CD4-positive, alpha-beta T cell treated with Interleukin-2 at 100 ng/mL for 4 hours (primary cell): Measurements from ENCODE around the gene AZGP1.
"Not testable (repeated sequence)": the region's sequence is repeated elsewhere in the genome, so short reads cannot be mapped to it uniquely, and the experiment has no call there.

Source experiments
- DNase-seq: peaks from one replicate; pipeline ENCODE4 v3.0.0-alpha.2; 2020; ENCODE audit warnings: low spot score

AZGP1 gene

GRCh38 chr7:99952649-99953048 lies 23.2 kb downstream of the AZGP1 start:
- not testable (repeated sequence) for DNase-seq

GRCh38 chr7:99950819-99951218 lies 25.0 kb downstream of the AZGP1 start:
- DNase-seq, result not testable (repeated sequence)

GRCh38 chr7:99949645-99950228 lies 26.1 kb downstream of the AZGP1 start:
- peak; percentile 3 for DNase-seq

- DNase-seq, result no peak
Measured at GRCh38 chr7:99947608-99948007, 28.2 kb downstream of the AZGP1 start.

GRCh38 chr7:99944497-99945070 lies 31.2 kb downstream of the AZGP1 start:
- no peak for DNase-seq

GRCh38 chr7:99943641-99944496 lies 32.0 kb downstream of the AZGP1 start:
- no peak for DNase-seq

GRCh38 chr7:99938296-99938695 lies 37.5 kb downstream of the AZGP1 start:
- DNase-seq, result no peak

GRCh38 chr7:99935009-99935408 lies 40.8 kb downstream of the AZGP1 start:
- DNase-seq, result not testable (repeated sequence)

- no peak for DNase-seq
Measured at GRCh38 chr7:99930376-99930775, 45.5 kb downstream of the AZGP1 start.

GRCh38 chr7:99929730-99930053 lies 46.1 kb downstream of the AZGP1 start:
- no peak for DNase-seq

- DNase-seq, result peak; percentile 32
Measured at GRCh38 chr7:99928994-99929729, 46.7 kb downstream of the AZGP1 start, which contains the start of gene GJC3. Gene GJC3, minus strand, starts transcription at chr7:99929620. Its CDS starts 0 bp downstream, at chr7:99929620.

GRCh38 chr7:99928188-99928587 lies 47.6 kb downstream of the AZGP1 start:
- no peak for DNase-seq

- no peak for DNase-seq
Measured at GRCh38 chr7:99927536-99927935, 48.3 kb downstream of the AZGP1 start.

GRCh38 chr7:99926321-99926720 lies 49.5 kb downstream of the AZGP1 start:
- DNase-seq, result no peak

- no peak for DNase-seq
Measured at GRCh38 chr7:99923200-99923599, 52.6 kb downstream of the AZGP1 start.

- no peak for DNase-seq
Measured at GRCh38 chr7:99920149-99920548, 55.7 kb downstream of the AZGP1 start.

- no peak for DNase-seq
Measured at GRCh38 chr7:99919814-99920112, 56.1 kb downstream of the AZGP1 start.

- peak; percentile 90 for DNase-seq
Measured at GRCh38 chr7:99918959-99919813, 56.6 kb downstream of the AZGP1 start, which contains the start of gene TRIM4. Gene TRIM4, minus strand, starts transcription at chr7:99919530. Its CDS starts 129 bp downstream, at chr7:99919401.
